ENCODE measurements around the gene PCAT6.
"Not testable (repeated sequence)": the region's sequence is repeated elsewhere in the genome, so short reads cannot be mapped to it uniquely, and the experiment has no call there.

The PCAT6 gene

DNA sequence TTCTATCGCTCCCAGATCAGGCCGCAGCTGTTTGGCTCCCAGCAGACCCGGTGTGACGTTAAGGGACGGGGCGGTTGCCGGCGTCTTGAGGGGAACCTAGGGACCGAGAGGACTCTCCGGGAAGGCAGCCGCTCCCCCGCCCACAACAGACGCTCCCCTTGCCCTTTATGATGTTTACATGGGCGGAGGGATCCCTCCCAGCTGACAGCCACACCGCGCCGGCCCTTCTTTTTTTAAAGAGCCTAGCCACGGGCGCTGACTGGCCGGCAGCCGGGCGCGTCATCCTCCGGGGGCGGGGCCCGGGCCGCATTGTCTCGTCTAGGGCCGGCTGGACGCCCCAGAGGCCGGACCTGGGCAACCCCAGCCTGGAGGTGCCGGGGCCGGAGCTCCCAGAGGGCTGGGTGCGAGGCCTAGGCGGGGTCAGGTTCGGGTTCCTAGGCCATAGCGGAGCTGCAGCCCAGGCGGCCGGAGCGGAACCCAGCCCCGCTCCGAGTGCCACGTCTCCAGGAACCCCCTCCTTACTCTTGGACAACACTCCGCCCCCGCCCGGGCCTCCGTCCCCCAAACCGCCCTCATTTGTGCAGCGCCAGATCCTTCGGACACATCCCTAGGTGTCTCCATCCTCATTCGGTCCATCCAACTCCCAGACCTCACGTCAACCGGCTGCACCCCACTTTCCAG lies at the start of gene PCAT6:
PCAT6 (plus strand) TSS at position 340 of the 681 bp plus-strand sequence.
- DNase-seq (ENCODE audit: low read depth) = peak; percentile 80

DNA sequence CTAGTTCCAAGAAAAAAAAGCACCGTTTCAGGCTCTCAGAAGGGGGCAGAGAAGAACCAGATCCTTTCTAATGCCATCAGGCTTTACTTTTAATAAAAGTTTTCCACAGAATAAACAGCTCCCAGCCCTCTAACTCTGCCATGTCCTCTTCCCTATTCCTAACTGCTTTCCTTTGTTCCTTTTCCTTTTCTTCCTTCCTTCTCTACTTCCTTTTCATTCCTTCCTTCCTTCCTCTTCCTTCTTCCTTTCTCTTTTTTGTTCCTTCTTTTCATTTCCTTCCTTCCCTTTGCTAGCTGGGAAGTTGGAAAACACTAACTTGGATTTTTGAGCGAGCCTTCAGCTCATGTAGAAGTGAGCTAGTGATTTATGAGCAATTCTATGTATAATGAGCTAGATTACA lies 48.7 kb upstream of the PCAT6 start:
- DNase-seq (ENCODE audit: low read depth) = no peak

DNA sequence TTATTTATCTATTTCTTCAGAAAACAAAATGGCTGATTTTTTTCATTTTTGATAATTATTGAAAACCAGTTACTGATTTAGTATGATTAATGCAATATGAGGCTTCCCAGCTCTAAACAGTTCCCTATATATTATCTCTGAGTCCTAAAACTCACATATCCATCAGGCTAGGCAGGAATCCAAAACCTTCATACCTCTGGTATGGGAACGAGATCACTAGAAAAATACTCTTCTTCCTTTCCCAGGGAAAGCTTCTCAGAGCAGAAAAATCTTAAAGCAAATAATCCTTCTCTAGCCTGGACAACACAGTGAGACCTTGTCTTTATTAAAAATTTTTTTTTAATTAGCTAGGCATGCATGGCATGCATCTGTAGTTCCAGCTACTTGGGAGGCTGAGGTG lies 45.0 kb upstream of the PCAT6 start:
- DNase-seq (ENCODE audit: low read depth) = no peak

DNA sequence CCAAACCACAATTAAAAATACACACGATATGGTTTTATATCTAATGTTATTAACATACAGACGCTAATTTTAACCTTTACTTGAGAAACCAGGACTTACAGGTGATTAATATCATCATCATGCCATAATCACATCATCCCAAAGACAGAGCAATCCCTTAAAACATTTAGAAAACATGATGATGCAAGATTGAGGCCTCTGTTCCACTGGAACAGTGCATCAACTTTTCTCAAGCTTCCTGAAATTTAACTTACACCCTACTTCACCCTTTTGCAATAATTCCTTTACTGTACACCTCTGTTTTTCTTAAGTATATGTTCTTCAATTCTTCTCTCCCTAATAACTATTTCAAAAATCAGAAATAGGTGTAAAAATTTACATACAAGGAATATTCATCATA lies 40.6 kb upstream of the PCAT6 start:
- no peak for DNase-seq (ENCODE audit: low read depth)

DNA sequence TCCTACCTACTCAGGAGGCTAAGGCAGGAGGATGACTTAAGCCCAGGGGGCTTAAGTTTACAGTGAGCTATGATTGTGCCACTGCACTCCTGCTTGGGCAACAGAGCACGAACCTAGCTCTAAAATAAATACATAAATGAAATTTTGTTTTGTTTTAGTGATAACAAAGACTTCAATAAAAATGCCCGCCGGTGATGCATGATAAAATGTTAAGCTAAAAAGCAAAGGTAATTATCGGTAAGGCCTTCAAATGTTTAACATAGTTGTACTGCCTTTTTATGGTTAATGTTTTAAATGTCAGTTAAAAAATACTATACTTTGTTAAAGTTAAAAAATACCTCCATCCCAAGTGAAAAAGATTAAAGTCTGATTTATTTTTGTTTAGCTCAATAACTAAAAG lies 29.6 kb upstream of the PCAT6 start:
- no peak for DNase-seq (ENCODE audit: low read depth)

DNA sequence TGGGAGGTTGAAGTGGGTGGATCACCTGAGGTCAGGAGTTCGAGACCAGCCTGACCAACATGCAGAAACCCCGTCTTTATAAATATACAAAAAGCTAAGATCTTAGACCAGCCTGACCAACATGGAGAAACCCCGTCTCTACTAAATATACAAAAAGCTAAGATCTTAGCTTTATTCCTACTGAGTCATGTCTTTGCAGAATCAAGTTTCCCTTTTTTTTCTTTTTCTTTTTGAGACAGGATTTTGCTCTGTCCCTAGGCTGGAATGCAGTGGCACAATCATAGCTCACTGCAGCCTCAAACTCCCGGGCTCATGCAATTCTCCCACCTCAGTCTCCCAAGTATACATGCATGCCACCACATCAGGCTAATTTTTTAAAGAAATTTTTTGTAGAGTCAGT lies 23.9 kb upstream of the PCAT6 start:
- DNase-seq (ENCODE audit: low read depth) = no peak

DNA sequence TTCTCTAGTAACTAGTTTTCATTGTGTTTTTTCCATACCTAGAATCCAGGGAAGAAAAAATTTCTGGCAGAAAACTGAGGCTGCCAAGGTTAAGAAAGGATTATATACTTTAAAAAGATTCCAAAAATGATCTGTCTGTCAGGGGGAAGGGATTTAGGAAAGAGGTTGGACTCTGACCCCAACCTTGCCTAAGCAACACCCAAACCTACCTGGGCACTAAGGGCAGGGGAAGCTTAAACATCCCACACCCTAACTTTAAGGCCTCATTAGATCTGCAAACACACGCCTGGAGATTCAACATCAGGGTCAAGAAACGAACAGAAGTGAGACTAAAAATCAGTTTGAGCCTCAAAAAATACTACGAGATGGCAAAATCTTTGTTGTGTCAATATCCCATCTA lies 22.0 kb upstream of the PCAT6 start:
- DNase-seq (ENCODE audit: low read depth) = no peak

DNA sequence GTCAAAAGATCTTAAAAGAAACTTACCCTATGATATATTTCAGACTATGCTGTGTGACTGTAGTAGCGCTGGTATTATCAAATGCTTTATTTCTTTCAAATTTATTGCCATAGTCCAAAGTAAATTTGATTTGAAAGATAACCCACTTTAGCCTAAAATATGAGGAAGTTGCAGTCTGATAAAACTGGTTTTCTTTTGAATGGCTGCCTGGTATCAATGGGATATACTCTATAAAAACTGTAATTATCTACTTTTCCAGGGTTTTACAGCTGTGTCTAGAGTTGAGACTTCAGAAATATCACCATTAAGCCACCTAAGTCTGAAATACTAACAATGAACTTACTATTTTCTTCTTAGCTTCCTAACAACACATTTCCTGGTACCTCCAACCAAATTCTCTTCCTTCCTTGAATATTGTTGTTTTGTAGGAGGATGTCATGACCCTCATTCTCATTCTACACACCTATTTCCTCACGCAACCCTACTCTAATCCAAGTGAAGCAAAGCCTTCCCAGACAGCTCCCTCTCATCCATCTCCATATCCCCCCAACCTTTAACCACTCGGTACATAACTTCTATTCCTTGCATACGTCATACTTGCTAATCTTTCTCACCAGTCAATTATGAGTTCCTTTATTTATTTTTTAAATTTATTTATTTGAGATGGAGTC lies 19.5 kb upstream of the PCAT6 start:
- no peak for DNase-seq (ENCODE audit: low read depth)

DNA sequence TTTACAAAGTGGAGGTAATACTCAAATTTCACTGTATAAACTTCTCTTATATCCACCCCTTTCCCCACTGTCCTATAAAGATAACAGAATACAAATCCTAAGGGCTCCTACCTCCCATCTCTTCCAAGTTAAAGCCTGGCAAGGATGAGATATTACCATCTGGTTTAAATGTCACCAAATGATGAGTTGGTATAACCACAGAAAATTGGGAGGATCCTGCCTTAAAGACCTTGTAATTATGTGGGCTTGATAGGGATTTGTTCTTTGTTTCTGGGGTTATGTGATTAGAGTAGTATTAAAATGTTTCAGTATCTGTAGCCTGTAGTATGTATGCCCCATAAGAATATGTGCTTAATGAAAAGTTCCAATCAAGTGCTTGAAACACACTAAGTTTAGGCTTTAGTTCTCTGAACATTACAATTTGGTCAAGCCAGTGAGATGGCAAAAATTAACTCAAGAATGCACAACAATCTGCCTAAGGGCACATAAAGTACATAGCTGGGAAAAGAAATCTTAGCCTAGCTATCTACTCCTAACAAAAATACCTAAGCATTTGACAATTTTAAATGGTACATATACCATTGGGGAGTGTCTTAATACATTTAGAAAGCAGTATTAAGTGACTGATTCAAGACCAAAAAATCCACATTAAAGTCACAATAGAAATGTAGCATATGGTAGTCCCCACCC lies 16.6 kb upstream of the PCAT6 start:
- no peak for DNase-seq (ENCODE audit: low read depth)

DNA sequence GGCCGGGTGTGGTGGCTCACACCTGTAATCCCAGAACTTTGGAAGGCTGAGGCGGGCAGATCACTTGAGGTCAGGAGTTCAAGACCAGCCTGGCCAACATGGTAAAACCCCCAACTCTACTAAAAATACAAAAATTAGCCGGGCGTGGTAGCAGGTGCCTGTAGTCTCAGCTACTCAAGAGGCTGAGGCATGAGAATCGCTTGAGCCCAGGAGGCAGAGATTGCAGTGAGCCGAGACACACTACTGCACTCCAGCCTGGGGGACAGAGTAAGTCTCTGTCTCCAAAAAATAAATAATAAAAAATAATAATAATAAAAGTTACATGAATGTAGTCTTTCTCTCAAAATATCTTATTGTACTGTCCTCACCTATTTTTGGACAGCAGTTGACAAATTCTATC lies 15.8 kb upstream of the PCAT6 start:
- DNase-seq (ENCODE audit: low read depth) = not testable (repeated sequence)

DNA sequence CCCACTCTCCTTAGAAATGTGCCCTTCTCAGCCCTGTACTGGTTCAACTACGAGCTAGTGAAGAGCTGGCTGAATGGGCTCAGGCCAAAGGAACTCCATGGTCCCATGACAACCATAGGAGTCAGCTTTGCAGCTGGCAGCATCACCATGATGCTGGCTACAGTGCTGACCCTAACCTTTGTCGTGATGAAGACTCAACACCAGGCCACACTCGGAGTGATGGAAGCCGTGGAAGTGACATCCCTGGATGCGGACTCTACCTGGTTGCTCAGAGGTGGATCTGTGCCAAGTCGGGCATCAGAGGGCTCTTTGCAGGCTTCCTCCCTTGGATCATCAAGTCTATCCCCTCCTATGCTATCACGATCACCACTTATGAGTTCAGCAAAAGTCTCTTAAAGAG lies 14.1 kb upstream of the PCAT6 start:
- no peak for DNase-seq (ENCODE audit: low read depth)

DNA sequence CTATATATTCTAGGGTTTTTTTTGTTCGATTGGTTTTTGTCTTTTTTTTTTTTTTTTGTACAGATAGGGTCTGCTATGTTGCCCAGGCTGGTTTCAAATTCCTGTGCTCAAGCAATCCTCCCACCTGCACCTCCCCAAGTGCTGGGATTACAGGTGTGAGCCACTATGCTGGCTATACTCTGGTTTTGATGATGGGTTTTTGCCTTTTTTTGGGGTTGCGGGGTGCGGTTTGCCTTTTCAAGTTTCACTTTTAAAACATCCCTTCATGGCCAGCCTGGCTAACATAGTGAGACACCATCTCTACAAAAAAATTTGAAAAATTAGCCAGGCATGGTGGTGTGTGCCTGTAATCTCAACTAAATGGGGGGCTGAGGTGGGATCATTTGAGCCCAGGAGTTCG lies 12.5 kb upstream of the PCAT6 start:
- DNase-seq (ENCODE audit: low read depth) = no peak

DNA sequence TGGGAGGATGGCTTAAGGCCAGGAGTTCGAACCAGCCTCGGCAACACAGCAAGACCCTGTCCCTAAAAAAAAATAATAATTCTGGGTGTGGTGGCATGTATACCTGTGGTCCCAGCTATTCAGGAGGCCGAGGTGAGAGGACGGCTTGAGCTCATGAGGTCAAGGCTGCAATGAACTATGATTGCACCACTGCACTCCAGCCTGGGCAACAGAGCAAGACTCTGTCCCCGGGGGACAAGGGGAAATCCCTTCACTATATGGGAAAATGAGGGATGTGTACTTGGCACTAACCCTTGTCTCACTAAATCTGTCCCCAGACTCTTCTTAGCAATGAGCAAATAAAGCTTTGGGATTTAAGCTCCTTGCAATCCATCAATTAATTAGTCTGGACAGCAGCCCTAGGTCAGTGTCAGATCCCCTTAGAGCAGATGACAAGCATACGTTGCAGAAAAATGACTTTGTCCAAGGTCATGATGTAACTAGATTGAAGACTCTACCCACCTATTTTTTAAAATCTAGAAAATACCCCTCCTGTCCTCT lies 11.9 kb upstream of the PCAT6 start:
- no peak for DNase-seq (ENCODE audit: low read depth)

DNA sequence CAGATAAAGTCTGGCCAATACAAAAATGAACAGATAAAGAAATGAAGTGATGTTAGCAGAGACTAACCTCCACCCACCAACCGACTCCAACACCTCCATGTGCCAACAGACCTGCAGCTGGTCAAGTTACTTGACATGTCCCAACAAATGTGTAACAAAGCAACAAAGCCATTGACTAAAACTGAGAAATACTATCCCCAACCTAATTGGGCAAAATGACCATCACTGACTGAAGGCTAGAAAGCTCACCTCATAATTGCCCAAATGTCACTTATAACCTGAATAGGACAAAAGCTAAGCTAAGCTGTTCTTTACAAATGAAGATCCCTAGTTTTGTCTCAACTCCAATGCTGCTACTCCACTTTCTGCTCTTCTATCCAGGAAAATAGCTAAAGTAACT lies 10.0 kb upstream of the PCAT6 start:
- no peak for DNase-seq (ENCODE audit: low read depth)

DNA sequence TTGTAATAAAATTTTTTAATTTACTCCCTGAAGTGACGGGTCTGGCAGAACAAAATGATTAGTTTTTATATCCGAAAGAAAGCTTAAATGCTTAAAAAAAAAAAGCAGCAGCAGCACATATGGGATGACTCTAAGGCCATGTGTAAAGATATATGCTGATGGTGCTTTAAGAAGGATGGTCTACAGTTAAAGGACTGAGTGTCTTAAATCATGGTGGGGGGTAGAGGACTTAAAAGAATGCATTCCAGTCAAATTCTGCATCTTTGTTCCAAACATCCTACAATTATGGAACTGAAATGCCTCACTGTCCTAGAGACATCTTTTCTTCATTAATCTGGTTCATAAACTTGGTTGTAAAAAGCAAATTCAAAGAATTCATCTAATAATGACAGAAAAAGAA lies 9.6 kb upstream of the PCAT6 start:
- no peak for DNase-seq (ENCODE audit: low read depth)

DNA sequence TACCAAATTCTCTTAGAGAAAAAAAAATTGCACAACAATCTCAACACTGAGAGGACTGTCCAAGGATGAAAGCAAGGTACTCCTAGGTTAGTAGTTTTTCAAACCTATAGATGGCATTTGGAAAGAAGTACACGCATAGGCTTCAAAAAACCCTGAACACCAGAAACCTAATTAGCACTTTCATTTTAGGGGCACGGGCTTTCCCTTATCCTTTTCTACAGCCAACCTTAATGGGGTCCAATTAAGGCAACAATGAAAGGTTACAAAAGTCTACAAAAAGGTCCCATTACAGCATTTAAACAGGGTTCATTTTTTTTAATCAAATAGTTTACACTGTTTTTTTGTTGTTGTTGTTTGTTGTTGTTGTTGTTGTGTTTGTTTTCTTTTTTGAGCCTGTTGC lies 8.7 kb upstream of the PCAT6 start:
- no peak for DNase-seq (ENCODE audit: low read depth)

DNA sequence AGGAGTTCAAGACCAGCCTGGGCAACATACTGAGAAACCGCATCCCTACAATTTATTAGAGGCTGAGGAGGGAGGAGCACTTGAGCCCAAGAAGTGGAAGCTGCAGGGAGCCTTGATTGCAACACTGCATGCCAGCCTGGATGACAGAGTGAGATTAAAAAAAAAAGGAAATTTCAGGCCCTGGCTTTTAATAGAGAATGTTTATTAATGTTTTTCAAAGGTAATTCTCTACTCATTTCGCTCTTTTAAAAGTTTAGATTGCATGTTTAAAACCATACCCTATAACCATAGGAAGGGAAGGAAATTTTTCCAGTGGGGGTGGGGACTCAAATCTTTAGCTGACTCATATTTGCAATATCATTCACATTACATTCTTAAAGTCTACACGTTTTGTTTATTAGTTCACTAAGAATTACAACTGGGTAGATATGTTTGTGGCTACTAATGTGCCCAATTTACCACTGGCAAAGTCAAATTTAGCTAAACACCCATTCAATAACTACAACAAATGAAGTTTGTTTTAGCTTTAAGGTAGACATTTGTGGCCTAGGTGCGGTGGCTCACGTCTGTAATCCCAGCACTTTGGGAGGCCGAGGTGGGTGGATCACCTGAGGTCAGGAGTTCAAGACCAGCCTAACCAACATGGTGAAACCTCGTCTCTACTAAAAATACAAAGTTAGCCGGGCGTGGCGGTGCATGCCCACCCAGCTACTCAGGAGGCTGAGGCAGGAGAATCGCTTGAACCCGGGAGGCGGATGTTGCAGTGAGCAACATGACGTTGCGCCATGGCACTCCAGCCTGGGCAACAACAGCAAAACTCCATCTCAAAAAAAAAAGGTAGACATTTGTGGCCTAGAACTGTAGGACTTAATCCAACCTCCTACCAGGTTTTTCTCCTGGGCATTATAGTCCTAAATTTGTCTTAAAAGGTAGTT lies 7.5 kb upstream of the PCAT6 start:
- DNase-seq (ENCODE audit: low read depth) = no peak

DNA sequence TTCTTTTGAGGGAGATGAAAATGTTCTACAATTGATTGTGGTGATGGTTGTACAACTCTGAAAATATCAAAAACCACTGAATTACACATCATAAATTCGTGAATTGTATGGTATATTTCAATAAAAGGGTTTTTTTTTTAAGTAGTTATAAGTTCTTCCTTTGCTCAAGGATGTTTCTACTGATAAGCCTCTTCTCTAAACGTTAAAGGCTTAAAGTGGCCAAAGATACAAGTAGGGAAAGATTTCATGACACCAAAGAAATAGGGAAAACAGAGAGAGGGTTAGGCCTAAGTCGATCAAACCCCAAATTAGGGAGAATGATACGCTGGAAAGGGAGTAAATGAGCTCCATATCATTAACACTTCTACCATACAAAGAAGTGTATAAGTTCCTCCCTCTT lies 6.6 kb upstream of the PCAT6 start:
- DNase-seq (ENCODE audit: low read depth) = no peak

DNA sequence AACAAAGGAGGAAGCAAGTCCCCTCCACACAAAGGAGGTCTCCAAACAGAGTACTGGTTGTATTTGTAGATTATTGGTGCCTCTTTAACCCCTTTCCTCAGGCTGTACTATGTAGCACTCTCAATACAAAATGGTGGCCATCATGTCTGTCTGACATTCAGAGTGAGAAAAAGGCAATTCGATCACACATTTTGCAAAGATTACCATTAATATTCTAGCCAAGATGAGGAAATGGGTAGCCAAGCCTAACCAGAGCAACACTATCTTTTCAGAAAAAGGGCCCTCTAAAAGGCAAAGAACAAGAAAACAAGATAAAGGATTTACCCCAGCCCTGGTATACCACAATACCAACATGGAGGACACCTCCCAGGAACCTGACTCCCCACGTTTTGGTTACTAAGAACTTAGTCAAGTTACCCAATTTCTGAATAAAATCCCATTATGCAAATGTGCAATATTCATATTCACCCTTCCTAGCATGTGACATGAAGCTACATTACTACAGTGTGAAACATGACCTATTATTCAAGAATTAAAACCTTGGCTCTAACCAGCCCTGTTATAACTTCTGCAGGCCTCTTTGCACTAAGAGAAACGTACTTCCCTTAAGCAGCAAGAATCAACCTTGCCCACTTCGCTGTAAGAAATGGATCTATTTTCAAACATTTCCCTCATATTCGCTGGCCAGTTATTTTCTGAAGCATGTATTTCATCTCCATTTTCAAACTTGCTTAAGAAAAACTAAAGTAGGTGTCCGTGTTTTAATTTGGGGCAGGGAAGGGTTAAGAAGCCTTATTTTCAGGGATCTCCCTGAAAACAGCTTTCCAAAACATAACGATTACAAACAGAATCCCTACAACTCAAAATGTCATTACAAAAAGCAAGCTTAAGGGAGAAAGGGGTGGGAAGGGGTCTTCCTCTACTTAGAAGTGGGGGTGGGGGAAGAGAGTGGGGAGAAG lies 4.6 kb upstream of the PCAT6 start:
- no peak for DNase-seq (ENCODE audit: low read depth)

DNA sequence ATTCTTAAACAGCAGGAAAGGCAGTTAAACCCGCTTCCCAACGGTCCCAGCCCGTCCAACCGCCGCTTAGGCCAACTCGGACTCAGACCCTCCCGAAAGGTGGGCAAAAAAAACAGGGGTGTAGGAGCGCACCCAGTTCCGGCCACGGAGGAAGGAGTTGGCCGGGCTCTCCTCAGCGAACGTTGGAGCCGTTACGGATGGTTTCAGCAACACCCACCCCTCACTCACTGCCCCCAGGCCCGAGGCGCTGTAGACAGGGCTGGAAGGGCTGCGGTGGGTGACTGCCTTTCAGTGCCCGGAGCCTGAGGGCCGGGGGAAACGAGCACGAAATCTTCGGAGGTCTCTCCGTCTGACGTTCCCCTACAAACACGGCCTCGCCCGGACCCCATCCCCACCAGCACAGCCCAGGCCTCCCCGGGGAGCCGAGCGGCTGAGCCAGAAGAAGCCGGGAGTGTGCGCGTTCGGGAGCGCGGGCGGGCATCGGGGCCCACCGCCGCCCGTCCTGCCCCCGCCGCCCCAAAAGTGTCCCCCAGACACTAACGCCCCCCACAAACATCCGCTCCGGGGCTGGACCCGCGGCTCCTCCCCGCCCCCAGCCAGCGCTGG lies 3.8 kb upstream of the PCAT6 start:
- peak; percentile 8 for DNase-seq (ENCODE audit: low read depth)

All from activated T-helper 9 cell treated with anti-CD3 and anti-CD28 coated beads, Interleukin-2, amount 50 U/mL, for 16 hours (primary cell).